Measurements from ENCODE around the gene DCN.

The DCN gene

GRCh38 chr12:91186156-91186555, 3.5 kb upstream of the DCN start:
- no peak for DNase-seq (ENCODE audit: low spot score)

GRCh38 chr12:91185421-91185820, 2.8 kb upstream of the DCN start:
- DNase-seq (ENCODE audit: low spot score): no peak

- no peak for DNase-seq (ENCODE audit: low spot score)
These were observed 934 bp upstream of the DCN start for GRCh38 chr12:91183551-91183950.

GRCh38 chr12:91180582-91181395, 1.8 kb downstream of the DCN start:
- no peak for DNase-seq (ENCODE audit: low spot score)

GRCh38 chr12:91179966-91180561, 2.6 kb downstream of the DCN start:
- DNase-seq (ENCODE audit: low spot score): no peak

- DNase-seq (ENCODE audit: low spot score): no peak
These were observed 3.3 kb downstream of the DCN start for GRCh38 chr12:91179315-91179714.

- no peak for DNase-seq (ENCODE audit: low spot score)
These were observed 3.8 kb downstream of the DCN start for GRCh38 chr12:91178781-91179180.

- DNase-seq (ENCODE audit: low spot score): peak; percentile 25
These were observed 4.5 kb downstream of the DCN start for GRCh38 chr12:91178139-91178561.

- DNase-seq (ENCODE audit: low spot score): no peak
These were observed 5.2 kb downstream of the DCN start for GRCh38 chr12:91177381-91177780.

GRCh38 chr12:91176915-91177314, 5.7 kb downstream of the DCN start:
- no peak for DNase-seq (ENCODE audit: low spot score)

- no peak for DNase-seq (ENCODE audit: low spot score)
These were observed 6.3 kb downstream of the DCN start for GRCh38 chr12:91176358-91176757.

GRCh38 chr12:91173124-91173523, 9.5 kb downstream of the DCN start:
- no peak for DNase-seq (ENCODE audit: low spot score)

GRCh38 chr12:91172096-91172495, 10.5 kb downstream of the DCN start:
- DNase-seq (ENCODE audit: low spot score): no peak

GRCh38 chr12:91171476-91171875, 11.1 kb downstream of the DCN start:
- DNase-seq (ENCODE audit: low spot score): no peak

- DNase-seq (ENCODE audit: low spot score): no peak
These were observed 19.5 kb downstream of the DCN start for GRCh38 chr12:91163116-91163515.

GRCh38 chr12:91161009-91161408, 21.6 kb downstream of the DCN start:
- DNase-seq (ENCODE audit: low spot score): no peak

- DNase-seq (ENCODE audit: low spot score): no peak
These were observed 26.6 kb downstream of the DCN start for GRCh38 chr12:91155990-91156389.

- no peak for DNase-seq (ENCODE audit: low spot score)
These were observed 28.5 kb downstream of the DCN start for GRCh38 chr12:91154131-91154530.

GRCh38 chr12:91144053-91144452, 38.6 kb downstream of the DCN start:
- DNase-seq (ENCODE audit: low spot score): no peak

- no peak for DNase-seq (ENCODE audit: low spot score)
These were observed 39.4 kb downstream of the DCN start for GRCh38 chr12:91143206-91143605.

GRCh38 chr12:91142221-91142631, 40.4 kb downstream of the DCN start:
- DNase-seq (ENCODE audit: low spot score): no peak

- DNase-seq (ENCODE audit: low spot score): no peak
These were observed 42.3 kb downstream of the DCN start for GRCh38 chr12:91140026-91140931.

- no peak for DNase-seq (ENCODE audit: low spot score)
These were observed 43.3 kb downstream of the DCN start for GRCh38 chr12:91139286-91139685.
